Activated CD8-positive, alpha-beta memory T cell treated with anti-CD3 and anti-CD28 coated beads, Interleukin-2, amount 50 U/mL, for 1 hour (primary cell): ENCODE data around the gene S100A16.
A peak's percentile ranks its signal among the peaks of the same experiment; 100 is the strongest.
"Not testable (repeated sequence)": the region's sequence is repeated elsewhere in the genome, so short reads cannot be mapped to it uniquely, and the experiment has no call there.

Source experiments
- DNase-seq: peaks from one replicate; pipeline ENCODE4 v3.0.0-alpha.2; 2020; ENCODE audit errors: extremely low read depth

Gene S100A16, protein sequence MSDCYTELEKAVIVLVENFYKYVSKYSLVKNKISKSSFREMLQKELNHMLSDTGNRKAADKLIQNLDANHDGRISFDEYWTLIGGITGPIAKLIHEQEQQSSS

DNA sequence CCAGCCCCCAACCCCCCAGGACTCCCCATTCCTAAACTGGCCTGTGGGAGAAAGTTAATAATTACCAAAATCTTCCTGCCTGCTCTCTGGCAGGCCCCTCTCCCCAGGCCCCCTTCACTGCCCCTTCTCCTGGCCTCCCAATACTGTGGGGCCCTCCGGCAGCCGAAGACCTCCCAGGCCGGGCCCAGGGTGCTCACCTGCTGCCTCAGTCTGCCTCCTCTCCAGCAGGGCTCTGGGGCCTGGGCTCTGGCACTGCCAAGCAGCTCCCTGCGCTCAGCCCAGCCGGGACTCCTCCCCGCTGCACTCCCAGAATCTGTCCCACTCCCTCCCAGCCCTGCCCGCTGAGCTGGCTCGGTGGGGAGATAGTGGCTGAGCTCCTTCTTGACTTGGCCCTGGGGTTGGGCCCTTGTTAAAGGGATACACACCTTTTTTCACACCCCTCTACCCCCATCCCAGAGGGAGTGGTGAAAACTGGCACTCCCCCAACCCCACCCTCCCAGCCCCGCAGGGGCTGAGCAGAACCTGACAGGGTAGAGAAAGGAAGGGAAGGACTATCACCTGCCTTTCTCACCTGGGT, at the start of gene S100A16:
TSS of gene S100A16 (minus strand) at position 383 of the 577 bp plus-strand sequence. CDS start 4,986 bp downstream, outside the sequence.
- no peak for DNase-seq

DNA sequence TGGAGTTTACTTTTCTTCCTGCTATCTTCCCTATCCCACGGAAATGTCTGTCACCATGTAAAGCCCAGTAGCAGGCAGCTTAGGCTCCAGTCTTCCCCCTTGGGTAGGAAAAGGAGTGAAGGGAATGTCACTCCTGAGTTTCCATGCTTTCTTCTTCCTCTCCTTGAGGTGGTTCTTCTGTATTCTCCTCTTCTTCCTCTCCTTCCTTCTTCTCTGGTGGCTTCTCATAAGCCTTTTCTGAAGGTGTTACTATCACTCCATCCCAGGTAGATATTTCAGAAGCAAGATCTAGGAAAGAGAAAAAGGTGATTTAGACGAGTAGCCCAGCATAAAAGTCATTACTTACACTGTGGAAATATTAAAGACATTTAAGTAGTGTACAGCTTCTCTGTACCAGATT, 49.3 kb upstream of the S100A16 start:
- no peak for DNase-seq

- DNase-seq, result no peak
Observed at GRCh38 chr1:153661111-153661708, 48.3 kb upstream of the S100A16 start.

DNA sequence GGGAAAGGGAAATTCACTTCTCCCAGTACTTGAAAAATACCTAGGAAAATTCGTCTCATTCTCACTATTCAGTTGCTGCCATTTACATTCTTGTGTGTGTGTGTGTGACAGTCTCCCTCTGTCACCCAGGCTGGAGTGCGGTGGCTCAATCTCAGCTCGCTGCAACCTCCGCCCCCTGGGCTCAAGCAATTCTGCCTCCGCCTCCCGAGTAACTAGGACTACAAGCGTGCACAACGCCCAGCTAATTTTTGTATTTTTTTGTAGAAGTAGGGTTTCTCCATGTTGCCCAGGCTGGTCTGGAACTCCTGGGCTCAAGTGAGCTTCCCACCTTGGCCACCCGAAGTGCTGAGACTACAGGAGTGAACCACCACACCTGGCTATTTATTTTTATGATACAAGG, 46.7 kb upstream of the S100A16 start:
- DNase-seq, result no peak

- DNase-seq, result no peak
Observed at GRCh38 chr1:153659175-153659534, 46.2 kb upstream of the S100A16 start.

- peak; percentile 53 for DNase-seq
Observed at GRCh38 chr1:153658400-153659174, 45.6 kb upstream of the S100A16 start, which contains the start of gene SNAPIN. Gene SNAPIN (plus strand): TSS chr1:153658703. CDS start chr1:153658744, 41 bp downstream.

- no peak for DNase-seq
Observed at GRCh38 chr1:153655333-153655732, 42.4 kb upstream of the S100A16 start.

DNA sequence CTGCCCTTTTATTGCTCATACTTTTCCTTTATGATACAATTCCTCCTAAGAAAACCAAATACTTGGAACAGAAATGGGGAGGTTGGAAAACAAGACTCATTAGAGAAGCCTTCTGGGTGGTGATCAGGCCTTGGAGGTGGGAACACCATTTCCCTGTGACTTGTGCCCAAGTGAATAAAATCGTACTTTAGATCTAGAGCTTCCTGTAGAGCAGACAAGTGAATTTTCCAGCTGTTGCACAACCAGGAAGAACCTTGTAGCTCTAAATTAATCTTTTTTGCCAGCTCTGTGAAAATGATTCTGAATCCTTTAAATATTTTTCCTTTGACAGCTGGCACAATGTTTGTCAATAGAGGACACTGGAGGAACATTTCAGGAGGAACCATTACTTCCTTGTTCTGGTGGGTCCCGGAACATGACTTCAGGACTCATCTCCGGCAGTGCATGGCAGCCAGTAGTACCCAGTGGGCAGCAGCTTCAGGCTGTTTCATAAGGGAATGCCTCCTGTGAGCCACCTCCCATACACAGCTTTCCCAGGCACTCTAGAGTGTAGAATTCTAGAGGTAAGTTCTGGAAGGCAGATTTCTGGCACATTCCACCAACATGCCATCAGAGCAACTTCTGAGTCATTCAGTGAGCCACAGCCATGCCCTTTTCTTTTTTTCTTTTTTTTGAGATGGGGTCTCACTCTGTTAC, 40.0 kb upstream of the S100A16 start:
- no peak for DNase-seq

GRCh38 chr1:153651771-153652170, 38.8 kb upstream of the S100A16 start:
- DNase-seq, result no peak

- no peak for DNase-seq
Observed at GRCh38 chr1:153649863-153650235, 36.9 kb upstream of the S100A16 start.

DNA sequence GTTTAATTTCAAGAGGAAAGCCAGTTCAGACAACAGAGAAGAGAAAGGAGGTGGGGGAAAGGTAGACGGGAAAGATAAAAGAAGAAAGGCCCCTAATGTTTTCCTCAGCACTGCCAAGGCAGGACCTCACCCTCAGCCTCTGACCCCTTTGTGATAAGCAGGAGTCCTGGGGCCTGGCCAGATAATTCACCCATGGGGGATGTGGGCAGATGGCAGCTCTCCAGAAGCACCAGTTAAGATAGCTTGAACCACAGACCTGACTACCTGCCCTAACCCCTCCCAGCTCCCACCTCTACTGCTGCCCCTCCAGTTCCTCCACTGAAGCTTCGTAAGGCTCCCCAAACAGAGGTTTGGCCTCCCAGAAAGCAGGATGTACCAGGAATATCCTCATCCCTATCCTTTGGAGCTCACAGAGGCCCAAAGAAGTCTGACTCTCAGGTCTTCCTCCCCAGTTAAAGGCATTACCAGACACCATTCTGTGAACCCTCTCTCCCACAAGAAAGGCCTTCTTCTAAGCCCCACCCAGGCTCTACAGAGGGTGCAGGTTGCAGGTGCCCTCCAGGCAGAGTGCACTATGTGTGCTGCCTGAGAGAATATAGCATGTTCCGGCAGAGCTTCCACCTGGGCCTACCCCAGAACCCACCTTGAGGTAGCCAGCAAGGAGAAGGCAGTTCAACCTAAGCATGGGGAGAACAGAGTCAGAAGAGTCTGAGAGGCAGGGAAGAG, 36.4 kb upstream of the S100A16 start:
- no peak for DNase-seq

DNA sequence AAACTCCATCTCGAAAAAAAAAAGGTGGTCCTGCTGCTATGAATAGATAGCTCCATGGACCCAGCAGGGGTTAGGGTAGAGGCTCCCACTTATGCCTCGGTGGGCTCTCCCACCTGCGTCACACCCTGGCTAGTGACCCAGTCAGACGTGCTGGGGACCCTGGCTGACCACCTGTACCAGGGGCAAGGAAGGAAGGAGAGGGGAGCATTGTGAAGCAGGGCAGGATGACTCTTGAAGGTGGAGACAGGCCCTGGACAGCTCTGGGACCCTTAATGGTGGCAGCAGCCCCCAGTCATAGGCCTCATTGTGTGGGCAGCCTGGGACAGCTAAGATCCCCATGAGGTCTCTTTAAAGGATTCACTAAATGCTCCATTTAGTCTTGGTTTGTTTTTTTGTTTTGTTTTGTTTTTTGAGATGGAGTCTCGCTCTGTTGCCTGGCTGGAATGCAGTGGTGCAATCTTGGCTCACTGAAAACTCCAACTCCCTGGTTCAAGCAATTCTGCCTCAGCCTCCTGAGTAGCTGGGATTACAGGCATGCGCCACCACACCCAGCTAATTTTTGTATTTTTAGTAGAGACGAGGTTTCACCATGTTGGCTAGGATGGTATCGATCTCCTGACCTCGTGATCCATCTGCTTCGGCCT, 35.2 kb upstream of the S100A16 start:
- DNase-seq, result no peak

- no peak for DNase-seq
Observed at GRCh38 chr1:153647346-153647714, 34.4 kb upstream of the S100A16 start.

- DNase-seq, result no peak
Observed at GRCh38 chr1:153646672-153647345, 33.9 kb upstream of the S100A16 start.

GRCh38 chr1:153643816-153644215, 30.9 kb upstream of the S100A16 start:
- no peak for DNase-seq

- no peak for DNase-seq
Observed at GRCh38 chr1:153643100-153643499, 30.2 kb upstream of the S100A16 start.

- DNase-seq, result no peak
Observed at GRCh38 chr1:153642161-153642560, 29.2 kb upstream of the S100A16 start.

DNA sequence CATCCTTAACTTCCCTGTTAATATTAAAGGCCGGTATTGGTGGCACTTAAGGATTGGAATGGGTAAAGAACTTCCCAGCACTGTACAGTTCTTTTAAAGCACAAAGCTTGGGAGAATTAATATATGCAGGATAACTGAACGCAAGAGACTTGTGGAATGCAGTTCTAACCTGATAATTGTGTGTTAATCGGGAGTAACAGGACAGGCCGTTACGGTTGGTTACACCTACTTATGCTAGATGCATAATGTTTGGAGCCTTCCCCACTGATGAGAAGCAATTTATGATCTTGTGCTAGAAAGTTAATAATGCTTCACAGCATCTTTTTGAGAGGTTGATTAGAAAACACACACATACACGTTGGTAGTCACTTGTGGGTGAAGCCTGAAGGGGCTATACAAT, 27.9 kb upstream of the S100A16 start:
- DNase-seq, result no peak

DNA sequence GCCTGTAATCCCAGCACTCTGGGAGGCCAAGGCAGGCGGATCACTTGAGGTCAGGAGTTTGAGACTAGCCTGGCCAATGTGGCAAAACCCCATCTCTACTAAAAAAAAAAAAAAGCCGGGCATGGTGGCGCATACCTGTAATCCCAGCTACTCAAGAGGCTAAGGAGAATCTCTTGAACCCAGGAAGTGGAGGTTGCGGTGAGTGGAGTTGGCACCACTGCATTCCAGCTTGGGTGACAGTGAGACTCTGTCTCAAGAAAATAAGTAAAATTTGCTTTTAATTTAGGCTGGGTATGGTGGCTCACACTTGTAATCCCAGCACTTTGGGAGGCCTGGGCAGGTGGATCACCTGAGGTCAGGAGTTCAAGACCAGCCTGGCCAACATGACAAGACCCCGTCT, 27.3 kb upstream of the S100A16 start:
- not testable (repeated sequence) for DNase-seq

DNA sequence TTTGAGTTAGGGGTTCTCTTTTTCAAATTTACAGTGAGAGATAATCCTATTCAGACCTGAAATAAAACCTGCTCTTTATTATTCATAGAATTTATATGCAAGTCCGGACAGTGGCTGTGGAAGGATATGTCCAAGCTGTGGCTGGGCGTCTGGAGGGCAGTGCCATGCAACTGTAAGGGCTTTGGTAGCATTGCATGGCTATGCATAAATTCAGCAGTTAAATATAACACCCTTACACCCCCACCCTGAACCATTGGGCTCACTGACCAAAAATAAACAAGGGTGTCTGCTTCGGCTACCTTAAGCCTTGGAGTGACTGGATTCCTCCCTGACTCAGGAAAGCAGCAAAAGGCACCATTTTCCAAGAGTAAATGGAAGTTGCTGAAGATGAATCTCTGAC, 26.3 kb upstream of the S100A16 start:
- DNase-seq, result no peak

DNA sequence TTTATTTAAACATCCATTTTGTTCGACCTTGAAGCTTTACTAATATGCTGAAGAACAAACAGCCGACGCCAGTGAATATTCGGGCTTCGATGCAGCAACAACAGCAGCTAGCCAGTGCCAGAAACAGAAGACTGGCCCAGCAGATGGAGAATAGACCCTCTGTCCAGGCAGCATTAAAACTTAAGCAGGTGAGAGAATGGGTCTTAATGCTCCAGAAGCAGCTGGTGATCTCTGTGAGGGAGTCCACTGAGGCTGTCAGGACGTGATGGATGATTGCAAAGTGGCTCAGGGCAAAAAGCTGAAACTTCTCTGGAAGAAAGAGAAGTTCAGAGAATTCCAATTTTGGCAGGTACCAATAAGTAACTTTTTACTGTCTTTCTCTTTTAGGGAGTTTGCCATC, 25.3 kb upstream of the S100A16 start:
- no peak for DNase-seq
